CD4-positive, alpha-beta T cell (primary cell): Measurements from ENCODE around the gene ACTR3C. TPM values are rescaled to one million over a fixed set of nuclear protein-coding genes. Genes with fewer than 3 reads are reported as not detected.

Experiments
- ATAC-seq: fragments of 200-7000 bp; cut with Tn5 transposase; one replicate; pipeline ENCODE4 v1.10.0; 2022; ENCODE audit warnings: mild to moderate bottlenecking; ENCODE audit not compliant: poor library complexity
- CTCF ChIA-PET: fragments of 350-600 bp; sonication (Branson Sonifier 250); formaldehyde crosslinking; loops from one replicate; lab custom pipeline; 2021; ENCODE audit warnings: antibody characterized with exemption, inconsistent platforms; lab: Charles Lee
- POLR2A ChIA-PET: fragments of 350-600 bp; sonication (Branson Sonifier 250); formaldehyde crosslinking; loops from one replicate; lab custom pipeline; 2021; ENCODE audit warnings: antibody characterized with exemption, inconsistent platforms; lab: Charles Lee
- DNase-seq, 14 experiments: peaks; one replicate each; pipeline ENCODE4 v3.0.0-alpha.2; 2013 to 2020; ENCODE audit warnings: mixed read lengths in 2 of 14
- H3K27ac ChIP-seq, 2 donors: one replicate each; pipeline versions ENCODE4 v1.5.1 to v1.7.0; 2013; ENCODE audit warnings: low read length in 2 of 2, low read depth in 1 of 2, mild to moderate bottlenecking in 1 of 2
- H3K27me3 ChIP-seq, 2 experiments: 1 replicate in 1 of 2; 2 replicates in 1 of 2; pipeline versions ENCODE4 v1.6.1 to v1.7.0; 2013; ENCODE audit warnings: low read length in 2 of 2, control low read depth in 1 of 2, mild to moderate bottlenecking in 1 of 2, moderate library complexity in 1 of 2; ENCODE audit not compliant: insufficient read depth in 2 of 2, control insufficient read depth in 1 of 2
- H3K36me3 ChIP-seq: one replicate; pipeline ENCODE4 v1.6.1; 2013; ENCODE audit warnings: low read length, control low read depth; ENCODE audit not compliant: insufficient read depth
- H3K4me1 ChIP-seq: one replicate; pipeline ENCODE4 v1.6.1; 2013; ENCODE audit warnings: low read length, control low read depth; ENCODE audit not compliant: insufficient read depth
- H3K4me3 ChIP-seq: one replicate; pipeline ENCODE4 v1.5.1; 2013; ENCODE audit warnings: mild to moderate bottlenecking, low read length, moderate library complexity
- H3K9me3 ChIP-seq, 2 experiments: 1 replicate in 1 of 2; 2 replicates in 1 of 2; pipeline versions ENCODE4 v1.6.1 to v1.7.0; 2013; ENCODE audit warnings: low read length in 2 of 2, mild to moderate bottlenecking in 2 of 2, control low read depth in 1 of 2, moderate library complexity in 1 of 2; ENCODE audit not compliant: control insufficient read depth in 1 of 2, insufficient read depth in 1 of 2
- H3K27ac Mint-ChIP-seq: one replicate; pipeline ENCODE4 v1.8.0; 2020; ENCODE audit warnings: mixed read lengths
- H3K27me3 Mint-ChIP-seq: one replicate; pipeline ENCODE4 v1.8.0; 2021; ENCODE audit warnings: mixed read lengths
- H3K36me3 Mint-ChIP-seq: one replicate; pipeline ENCODE4 v1.8.0; 2021; ENCODE audit warnings: low read depth, mixed read lengths
- H3K4me1 Mint-ChIP-seq: one replicate; pipeline ENCODE4 v1.8.0; 2021; ENCODE audit warnings: low read depth, mixed read lengths
- H3K4me3 Mint-ChIP-seq: one replicate; pipeline ENCODE4 v1.8.0; 2020; ENCODE audit warnings: mild to moderate bottlenecking, mixed read lengths
- H3K9me3 Mint-ChIP-seq: one replicate; pipeline ENCODE4 v1.8.0; 2020; ENCODE audit warnings: mixed read lengths
- CTCF ChIP-seq: fragments of 200-600 bp; IDR thresholded peaks from one replicate; pipeline ENCODE4 v1.8.0; 2022; ENCODE audit warnings: antibody characterized with exemption, mild to moderate bottlenecking
- intact Hi-C, 2 experiments: fragments of 100-400 bp; cut with DNase I in 1 of 2; cut with micrococcal nuclease in 1 of 2; formaldehyde crosslinking; loops; one replicate each; pipeline versions ENCODE4 v1.15.1 to v1.9.0; 2023 to 2025; cut with DNase I, micrococcal nuclease
- total RNA-seq, 174 experiments: library from RNA in 2 of 174; stranded (reverse) in 2 of 174; gene quantifications; one replicate each; pipeline ENCODE4 v1.2.3 and lab custom pipeline; 2021 to 2026

The ACTR3C gene
- total RNA-seq, 2 experiments from 2014 or later, result 1.9 to 3.4 TPM

DNA sequence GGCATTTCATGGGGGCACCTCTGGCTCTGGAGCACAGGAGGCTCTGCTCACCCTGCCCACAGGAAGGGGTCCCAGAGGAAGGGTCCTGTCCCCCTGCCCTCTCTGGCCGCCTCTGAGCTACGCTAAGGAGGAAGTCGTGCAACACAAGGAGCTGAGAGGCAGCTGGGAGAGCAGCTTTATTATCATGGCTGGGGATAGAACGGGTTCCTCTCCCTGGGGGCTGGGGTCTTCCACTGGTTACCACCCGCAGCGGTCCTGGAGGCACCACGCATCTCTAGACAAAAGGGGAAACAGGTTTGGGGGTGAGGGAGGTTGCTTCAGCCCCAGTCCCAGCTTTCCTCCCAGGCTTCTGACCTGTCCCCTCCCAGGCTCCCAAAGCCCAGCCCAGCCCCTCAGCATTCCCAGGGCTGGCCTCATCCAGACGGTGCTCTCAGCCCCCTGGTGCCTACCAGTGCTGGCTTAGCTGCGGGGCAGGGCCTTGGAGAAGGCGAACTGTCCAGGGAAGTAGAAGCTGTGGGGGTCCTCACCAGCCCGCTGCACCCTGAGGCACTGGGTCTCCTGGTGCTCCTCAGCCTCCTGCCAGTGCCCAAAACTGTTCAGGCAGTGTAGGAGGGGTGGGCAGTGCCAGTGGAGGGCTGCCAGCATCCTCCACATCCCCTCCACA, 15.0 kb upstream of the ACTR3C start:
- intact Hi-C loops, result no loop called here
- H3K27ac Mint-ChIP-seq, result no peak overlapping the region
- ChIA-PET POLR2A (no interaction called here), CTCF (no interaction called here)
- no peak for TF ChIP-seq CTCF
- no peak overlapping the region for H3K4me3 Mint-ChIP-seq
- H3K4me1 Mint-ChIP-seq, result no peaks in the 10 kb centered on the region
- Histone ChIP-seq H3K9me3 (no peaks in the 10 kb centered on the region), H3K4me3 (no peak overlapping the region), H3K27me3 (peaks cover 18 to 24% of the 10 kb centered on the region in 2 experiments), H3K27ac (no peak overlapping the region), H3K4me1 (peaks cover 6% of the 10 kb centered on the region), H3K36me3 (peaks cover 5% of the 10 kb centered on the region)
- peaks cover 6% of the 10 kb centered on the region for H3K36me3 Mint-ChIP-seq
- H3K9me3 Mint-ChIP-seq, result no peaks in the 10 kb centered on the region
- ATAC-seq, result no peak
- peaks cover 25% of the 10 kb centered on the region for H3K27me3 Mint-ChIP-seq
- no peak for DNase-seq

DNA sequence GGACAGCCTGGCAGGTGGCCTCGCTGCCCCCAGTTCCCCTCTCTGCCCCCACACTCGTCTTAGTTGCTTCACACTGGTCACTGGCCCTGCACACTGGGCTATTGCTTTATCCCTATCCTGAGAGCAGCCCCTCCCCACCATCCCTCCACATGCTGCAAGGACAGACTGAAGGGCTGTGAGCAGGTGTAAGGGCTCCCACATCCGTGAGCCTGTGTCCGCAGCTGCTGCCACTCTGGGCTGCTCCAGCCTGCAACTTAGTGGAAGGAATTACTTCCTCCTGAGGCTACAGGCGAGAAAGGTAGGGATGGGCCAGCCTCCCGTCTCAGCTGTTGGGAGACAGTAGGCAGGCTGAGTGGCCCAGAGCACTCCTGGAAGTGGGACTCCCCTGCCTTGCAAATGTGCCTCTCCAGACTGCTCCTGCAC, 14.3 kb upstream of the ACTR3C start:
- H3K27ac ChIP-seq, result no peak overlapping the region
- Mint-ChIP-seq H3K36me3 (peaks cover 5% of the 10 kb centered on the region), H3K9me3 (no peaks in the 10 kb centered on the region), H3K4me1 (no peaks in the 10 kb centered on the region), H3K27me3 (peaks cover 19% of the 10 kb centered on the region), H3K27ac (no peak overlapping the region), H3K4me3 (no peak overlapping the region)
- intact Hi-C loops, result no loop called here
- H3K27me3 ChIP-seq, result peaks cover 18 to 24% of the 10 kb centered on the region in 2 experiments
- no peak overlapping the region for H3K4me3 ChIP-seq
- TF ChIP-seq CTCF, result no peak
- DNase-seq, result no peak
- ATAC-seq, result no peak
- peaks cover 5% of the 10 kb centered on the region for H3K36me3 ChIP-seq
- POLR2A ChIA-PET, result no interaction called here
- CTCF ChIA-PET, result no interaction called here
- H3K4me1 ChIP-seq, result peaks cover 6% of the 10 kb centered on the region
- no peaks in the 10 kb centered on the region for H3K9me3 ChIP-seq

DNA sequence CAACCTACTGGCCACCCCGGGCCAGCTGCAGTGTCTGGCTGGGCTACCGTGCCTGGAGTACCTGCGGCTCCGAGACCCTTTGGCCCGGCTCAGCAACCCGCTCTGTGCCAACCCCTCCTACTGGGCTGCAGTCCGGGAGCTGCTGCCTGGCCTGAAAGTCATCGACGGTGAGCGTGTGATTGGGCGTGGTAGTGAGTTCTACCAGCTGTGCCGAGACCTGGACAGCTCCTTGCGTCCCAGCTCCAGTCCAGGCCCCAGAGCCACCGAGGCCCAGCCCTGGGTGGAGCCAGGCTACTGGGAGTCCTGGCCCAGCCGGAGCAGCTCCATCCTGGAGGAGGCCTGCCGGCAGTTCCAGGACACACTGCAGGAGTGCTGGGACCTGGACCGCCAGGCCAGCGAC, 13.8 kb upstream of the ACTR3C start:
- no peak overlapping the region for H3K4me3 Mint-ChIP-seq
- ATAC-seq, result no peak

More for the DNA sequence above, 13.8 kb upstream of the ACTR3C start:
- H3K27me3 ChIP-seq, result peaks cover 18 to 20% of the 10 kb centered on the region in 2 experiments
- H3K4me1 ChIP-seq, result peaks cover 6% of the 10 kb centered on the region
- no peak for DNase-seq
- no peak for TF ChIP-seq CTCF
- ChIA-PET CTCF (no interaction called here), POLR2A (no interaction called here)
- H3K9me3 Mint-ChIP-seq, result no peaks in the 10 kb centered on the region
- H3K27ac Mint-ChIP-seq, result no peak overlapping the region
- H3K27me3 Mint-ChIP-seq, result peaks cover 14% of the 10 kb centered on the region
- no peaks in the 10 kb centered on the region for H3K9me3 ChIP-seq
- H3K4me1 Mint-ChIP-seq, result no peaks in the 10 kb centered on the region
- intact Hi-C loops, result no loop called here
- H3K36me3 Mint-ChIP-seq, result peaks cover 5% of the 10 kb centered on the region
- no peak overlapping the region for H3K4me3 ChIP-seq
- H3K27ac ChIP-seq, result no peak overlapping the region
- peaks cover 5% of the 10 kb centered on the region for H3K36me3 ChIP-seq
